ENCODE data around the gene LDB2.

Gene LDB2

DNA sequence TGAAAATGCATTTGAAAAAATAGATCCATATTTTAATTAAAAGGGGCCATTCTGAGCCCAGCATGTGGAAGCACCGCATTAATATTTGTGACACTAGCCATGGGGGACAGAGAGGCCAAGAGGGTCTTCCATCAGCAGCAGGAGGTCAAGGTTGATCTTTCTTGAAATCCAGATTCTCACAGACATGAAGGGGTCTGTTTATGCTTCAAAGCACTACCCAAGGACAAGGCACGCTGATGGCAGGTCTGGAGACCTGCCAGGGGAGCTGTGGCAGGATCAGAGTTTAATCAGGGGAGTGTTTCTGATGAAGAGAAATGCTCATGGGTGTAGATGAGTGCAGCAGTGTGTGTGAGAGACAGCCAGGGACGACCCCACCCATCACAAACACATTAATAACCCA, 243.3 kb downstream of the LDB2 start:
- H3K4me3 ChIP-seq (ENCODE audit: low read depth, low read length), result no peak overlapping the region
- no peak for DNase-seq (ENCODE audit: low read depth)
- TF ChIP-seq, protein P1, sequence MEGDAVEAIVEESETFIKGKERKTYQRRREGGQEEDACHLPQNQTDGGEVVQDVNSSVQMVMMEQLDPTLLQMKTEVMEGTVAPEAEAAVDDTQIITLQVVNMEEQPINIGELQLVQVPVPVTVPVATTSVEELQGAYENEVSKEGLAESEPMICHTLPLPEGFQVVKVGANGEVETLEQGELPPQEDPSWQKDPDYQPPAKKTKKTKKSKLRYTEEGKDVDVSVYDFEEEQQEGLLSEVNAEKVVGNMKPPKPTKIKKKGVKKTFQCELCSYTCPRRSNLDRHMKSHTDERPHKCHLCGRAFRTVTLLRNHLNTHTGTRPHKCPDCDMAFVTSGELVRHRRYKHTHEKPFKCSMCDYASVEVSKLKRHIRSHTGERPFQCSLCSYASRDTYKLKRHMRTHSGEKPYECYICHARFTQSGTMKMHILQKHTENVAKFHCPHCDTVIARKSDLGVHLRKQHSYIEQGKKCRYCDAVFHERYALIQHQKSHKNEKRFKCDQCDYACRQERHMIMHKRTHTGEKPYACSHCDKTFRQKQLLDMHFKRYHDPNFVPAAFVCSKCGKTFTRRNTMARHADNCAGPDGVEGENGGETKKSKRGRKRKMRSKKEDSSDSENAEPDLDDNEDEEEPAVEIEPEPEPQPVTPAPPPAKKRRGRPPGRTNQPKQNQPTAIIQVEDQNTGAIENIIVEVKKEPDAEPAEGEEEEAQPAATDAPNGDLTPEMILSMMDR (IDR thresholded peaks at IDR 0.05; ENCODE audit: insufficient read depth, low read depth, low read length, missing control alignments), result no peak

DNA sequence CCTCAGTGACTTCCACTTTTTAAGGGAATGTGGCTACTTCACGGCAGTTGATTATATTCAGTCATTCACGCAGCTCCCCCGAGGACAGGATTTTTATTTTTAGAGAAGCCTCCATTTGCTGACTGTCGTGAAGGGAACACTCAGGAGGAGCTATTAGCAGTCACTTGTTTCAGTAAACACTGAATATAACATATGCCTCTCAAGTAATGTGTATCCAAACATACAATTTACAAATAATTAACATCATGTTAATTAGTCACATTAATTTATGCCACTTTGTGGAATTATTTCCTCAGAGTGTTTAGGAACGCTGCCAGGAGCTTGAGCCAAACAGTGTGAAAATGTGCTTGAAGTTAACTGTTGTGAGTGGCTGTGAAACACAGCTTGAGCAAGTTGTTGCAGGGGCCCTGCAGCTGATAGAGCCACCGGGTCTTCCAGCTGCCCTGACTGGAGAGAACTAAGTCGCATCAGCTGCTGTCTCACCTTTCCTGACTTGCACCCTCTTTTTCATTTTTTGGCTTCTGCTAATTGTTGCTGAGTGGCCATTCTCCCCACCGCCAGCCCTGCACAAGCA, 245.6 kb downstream of the LDB2 start:
- no peak overlapping the region for H3K4me3 ChIP-seq (ENCODE audit: low read depth, low read length)
- TF ChIP-seq, protein P1 (IDR thresholded peaks at IDR 0.05; ENCODE audit: insufficient read depth, low read depth, low read length, missing control alignments), result no peak
- DNase-seq (ENCODE audit: low read depth), result no peak

DNA sequence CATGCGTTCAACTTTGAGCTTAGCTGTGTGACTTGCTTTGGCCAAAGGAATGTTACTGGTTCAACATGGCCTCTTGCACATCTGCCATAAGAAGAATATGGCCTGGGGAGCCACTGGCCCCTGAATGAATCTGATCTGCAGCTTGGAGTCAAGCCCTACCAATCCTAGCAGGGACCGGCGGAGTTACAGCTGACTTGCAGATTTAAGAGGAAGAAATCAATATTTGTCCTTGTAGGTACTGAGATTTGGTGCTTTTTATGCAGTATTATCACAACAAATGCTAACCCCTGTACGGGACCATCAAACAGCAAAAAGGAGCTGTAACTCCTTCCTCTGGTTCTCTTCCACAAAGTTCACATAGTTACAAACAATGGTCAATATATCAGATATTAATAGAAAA, 252.0 kb downstream of the LDB2 start:
- TF ChIP-seq, protein P1 (IDR thresholded peaks at IDR 0.05; ENCODE audit: insufficient read depth, low read depth, low read length, missing control alignments), result no peak
- no peak for DNase-seq (ENCODE audit: low read depth)
- no peak overlapping the region for H3K4me3 ChIP-seq (ENCODE audit: low read depth, low read length)

DNA sequence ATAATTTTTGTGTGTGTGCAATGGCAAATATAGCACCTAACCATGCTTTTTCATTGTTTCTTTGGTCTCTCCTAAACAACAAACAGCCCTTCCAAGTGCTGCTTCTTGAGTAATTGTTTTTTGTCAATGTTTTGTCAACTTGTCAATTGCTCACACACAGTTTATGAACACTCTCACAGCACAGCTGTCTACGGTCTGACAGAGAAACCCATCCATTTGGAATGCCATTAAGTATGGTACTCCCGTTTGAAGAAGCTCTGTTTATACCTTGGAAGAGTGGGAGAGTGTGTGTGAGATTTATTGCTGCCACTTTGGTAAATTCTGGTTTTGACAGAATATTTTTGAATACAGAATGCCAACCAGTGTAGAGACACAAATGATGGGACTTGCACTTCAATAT, 254.6 kb downstream of the LDB2 start:
- no peak for DNase-seq (ENCODE audit: low read depth)
- TF ChIP-seq, protein P1 (IDR thresholded peaks at IDR 0.05; ENCODE audit: insufficient read depth, low read depth, low read length, missing control alignments), result no peak
- no peak overlapping the region for H3K4me3 ChIP-seq (ENCODE audit: low read depth, low read length)

DNA sequence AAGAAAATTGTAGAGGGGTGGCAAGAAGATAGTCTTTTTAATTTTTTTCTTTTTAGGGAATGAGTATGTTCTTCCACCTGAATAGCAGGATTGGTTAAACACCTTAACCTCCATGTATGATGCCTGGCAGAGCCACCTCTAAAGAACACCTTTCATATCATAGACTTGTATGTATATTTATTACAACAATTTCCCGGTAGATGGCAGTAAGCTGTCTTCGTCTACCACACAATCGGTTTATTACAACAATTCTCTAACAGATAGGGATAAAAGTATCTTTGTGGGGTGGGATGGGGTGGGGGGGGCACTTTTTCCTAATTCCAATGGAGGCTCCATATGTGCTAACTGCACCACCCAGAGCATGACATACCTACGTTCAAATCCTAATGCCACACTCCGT, 255.5 kb downstream of the LDB2 start:
- DNase-seq (ENCODE audit: low read depth), result no peak
- H3K4me3 ChIP-seq (ENCODE audit: low read depth, low read length), result no peak overlapping the region
- TF ChIP-seq, protein P1 (IDR thresholded peaks at IDR 0.05; ENCODE audit: insufficient read depth, low read depth, low read length, missing control alignments), result no peak

DNA sequence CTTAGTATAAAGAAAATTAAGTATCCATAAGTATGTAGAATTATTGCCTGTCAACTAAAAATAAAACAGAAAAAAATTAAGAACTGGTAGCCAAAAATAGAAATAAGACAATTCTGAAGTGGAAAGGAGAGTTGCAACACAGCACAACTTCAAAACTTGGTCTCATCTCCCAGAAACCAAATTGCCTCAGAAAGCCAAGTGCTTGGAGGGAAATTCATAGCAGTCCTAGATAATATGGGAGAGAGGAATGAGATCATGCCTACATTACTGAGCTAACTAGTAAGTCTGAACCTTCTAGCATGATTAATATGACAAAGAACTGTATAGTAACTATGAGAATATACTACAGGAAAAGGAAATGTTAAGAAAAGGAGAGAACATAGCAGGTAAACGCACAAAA, 256.5 kb downstream of the LDB2 start:
- no peak overlapping the region for H3K4me3 ChIP-seq (ENCODE audit: low read depth, low read length)
- no peak for DNase-seq (ENCODE audit: low read depth)
- TF ChIP-seq, protein P1 (IDR thresholded peaks at IDR 0.05; ENCODE audit: insufficient read depth, low read depth, low read length, missing control alignments), result no peak

DNA sequence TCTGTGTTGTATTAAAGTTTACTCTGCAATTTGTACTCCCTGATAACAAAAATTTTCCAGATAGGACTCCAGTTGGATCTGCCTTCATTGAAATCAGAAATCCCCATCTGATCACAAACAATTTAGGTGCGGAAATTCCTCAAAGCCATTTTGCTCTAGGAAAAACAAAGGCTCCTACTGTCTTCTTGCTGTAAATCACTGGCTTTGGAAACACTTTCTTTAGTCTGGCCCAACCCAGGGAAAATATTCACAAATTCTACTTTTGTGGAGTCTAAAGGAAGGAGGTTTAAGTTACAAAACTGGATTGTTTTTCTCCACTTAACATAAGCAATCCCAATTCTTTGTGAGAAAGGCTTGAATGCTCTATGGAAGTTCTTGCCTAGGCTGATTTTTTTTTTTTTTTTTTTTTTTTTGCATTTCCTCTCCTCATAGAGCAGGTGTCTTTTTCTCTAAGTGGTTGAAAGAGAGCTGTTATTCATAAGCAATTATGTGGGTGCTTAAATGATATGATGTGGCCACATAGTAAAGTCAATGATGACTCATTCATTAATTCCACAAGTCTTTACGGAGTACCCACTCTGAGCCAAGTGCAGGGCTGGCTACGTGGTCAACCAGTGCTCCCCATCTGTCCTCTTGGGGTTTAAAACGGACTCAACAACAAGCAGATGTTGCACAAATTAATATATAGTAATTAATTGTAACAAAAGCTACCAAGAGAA, 261.4 kb downstream of the LDB2 start:
- TF ChIP-seq, protein P1 (IDR thresholded peaks at IDR 0.05; ENCODE audit: insufficient read depth, low read depth, low read length, missing control alignments), result no peak
- no peak for DNase-seq (ENCODE audit: low read depth)
- H3K4me3 ChIP-seq (ENCODE audit: low read depth, low read length), result no peak overlapping the region

Measured in GM12865 (cell line).